Stimulated activated CD8-positive, alpha-beta memory T cell treated with anti-CD3 and anti-CD28 coated beads, Interleukin-15, amount 100 ng/mL, for 48 hours (primary cell): Measurements from ENCODE around the gene SERPINA9.
"Not testable (repeated sequence)": the region's sequence is repeated elsewhere in the genome, so short reads cannot be mapped to it uniquely, and the experiment has no call there.

Experiments
- DNase-seq, 2 donors: peaks; one replicate each; pipeline ENCODE4 v3.0.0-alpha.2; 2020; ENCODE audit warnings: low read depth in 2 of 2

Gene SERPINA9

GRCh38 chr14:94485944-94486841 is 10.2 kb upstream of the SERPINA9 start:
- DNase-seq, result peak; percentile 2 to 8

GRCh38 chr14:94484481-94484880 is 8.5 kb upstream of the SERPINA9 start:
- no peak for DNase-seq

DNA sequence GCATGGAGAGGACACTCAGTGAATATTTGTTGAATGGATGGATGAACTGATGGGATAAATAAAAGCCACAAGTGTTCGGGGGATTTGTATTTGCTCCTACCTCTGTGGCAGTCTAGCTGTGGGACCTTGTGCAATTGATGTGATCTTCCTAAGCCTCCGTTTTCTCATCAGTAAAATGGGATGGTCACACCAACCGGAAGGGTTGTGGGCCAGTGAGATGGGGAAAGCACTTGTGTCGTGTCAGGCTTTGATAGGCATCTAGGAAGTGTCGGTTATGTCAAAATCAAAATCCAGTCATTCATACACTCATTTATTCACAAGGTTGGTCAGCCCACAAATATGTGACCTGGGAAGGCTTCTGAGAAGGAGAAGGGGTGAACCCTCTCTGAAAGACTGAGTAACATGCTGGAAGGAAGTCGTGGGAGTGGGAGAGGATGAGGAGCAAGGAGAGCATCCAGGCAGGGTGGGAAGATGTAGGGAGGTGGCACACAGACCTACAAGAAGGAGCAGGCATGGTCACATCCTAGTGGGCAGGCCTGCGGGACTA is 7.8 kb upstream of the SERPINA9 start:
- no peak for DNase-seq

DNA sequence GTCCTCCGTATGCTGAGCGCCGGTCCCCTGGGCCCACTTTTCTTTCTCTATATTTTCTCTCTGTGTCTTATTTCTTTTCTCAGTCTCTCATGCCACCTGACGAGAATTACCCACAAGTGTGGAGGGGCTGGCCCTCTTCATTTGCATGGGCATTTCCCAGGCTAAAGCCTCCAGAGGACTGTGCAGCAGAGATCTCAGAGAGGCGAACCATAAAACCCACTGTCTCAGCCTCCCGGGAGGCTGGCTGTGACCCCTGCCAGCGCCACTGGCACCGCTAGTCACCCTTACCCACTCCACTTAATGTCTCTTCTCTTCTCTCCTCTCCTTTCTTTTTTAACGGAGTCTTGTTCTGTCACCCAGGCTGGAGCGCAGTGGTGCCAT is 7.1 kb upstream of the SERPINA9 start:
- no peak for DNase-seq

- DNase-seq, result not testable (repeated sequence)
Measured at GRCh38 chr14:94482132-94483070, 6.4 kb upstream of the SERPINA9 start.

DNA sequence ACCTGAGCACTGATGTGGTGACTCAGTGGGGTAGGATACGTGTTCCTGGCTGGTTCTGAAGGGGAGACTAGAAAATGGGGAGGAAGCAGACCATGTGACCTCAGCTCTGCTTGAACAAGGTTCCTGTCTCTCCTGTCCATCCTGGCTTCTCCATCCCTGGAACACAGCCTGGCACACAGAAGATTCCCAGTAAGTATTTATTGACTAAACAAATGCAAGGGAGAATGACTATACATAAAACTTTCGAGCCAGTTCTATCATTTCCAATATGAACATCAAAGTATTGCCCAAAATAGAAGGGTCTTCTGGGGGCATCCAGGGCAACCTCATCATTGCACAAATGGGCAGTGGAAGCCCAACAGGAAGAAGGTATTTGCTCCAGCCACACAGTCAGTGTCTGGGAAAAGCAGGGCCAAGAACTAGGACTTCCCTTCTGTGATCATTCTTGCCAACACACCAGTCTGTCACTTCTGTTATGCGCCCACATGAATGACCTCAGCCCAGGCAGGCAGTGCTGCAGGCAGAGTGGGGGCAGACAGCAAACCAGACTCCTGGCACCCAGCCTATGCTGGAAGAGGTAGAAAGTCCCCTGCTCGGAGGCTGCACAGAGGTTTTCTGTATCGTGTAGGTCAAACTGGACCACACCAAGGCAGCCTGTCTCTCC is 5.6 kb upstream of the SERPINA9 start:
- DNase-seq, result no peak

DNA sequence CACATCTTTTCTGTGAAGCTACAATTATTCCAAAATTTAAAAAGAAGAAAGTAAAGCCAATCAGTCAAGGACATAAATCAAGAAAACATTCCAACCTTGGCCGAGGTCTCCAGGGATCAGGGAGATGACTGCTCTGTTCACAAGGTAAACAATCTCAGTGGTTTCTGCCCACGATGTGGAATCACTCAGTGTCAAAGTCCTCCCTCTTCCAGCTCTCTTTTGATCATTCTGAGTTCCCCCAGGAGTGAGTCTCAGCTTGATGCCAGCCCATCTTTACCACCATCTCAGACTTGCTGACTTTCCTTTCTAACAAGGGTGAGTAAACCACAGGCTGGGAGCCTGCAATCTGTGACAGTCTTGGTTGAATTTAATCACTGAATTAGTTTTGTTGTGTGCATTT is 4.8 kb upstream of the SERPINA9 start:
- DNase-seq, result no peak

GRCh38 chr14:94478420-94478819 is 2.4 kb upstream of the SERPINA9 start:
- DNase-seq, result no peak

DNA sequence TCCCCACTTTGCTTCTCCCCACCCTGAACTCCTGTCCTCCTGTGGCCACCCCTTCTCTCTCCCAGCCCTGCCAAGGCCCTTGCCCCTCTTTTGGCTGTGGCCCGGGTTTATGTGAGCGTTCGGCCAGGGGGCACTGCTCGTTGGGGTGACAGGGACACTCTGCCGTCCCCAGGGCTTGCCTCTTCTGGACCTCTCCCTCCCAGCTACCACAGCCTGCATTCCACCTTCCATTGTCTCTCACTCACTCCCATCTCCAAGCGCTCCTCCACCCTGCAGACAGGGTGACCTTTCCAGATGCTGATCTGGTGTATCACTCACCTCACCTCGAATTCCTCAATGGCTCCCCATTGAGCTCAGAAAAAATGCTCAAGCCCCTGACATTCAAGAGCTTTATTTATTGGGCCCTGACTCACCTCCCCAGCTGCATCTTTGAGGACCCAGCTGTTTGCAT is 1.4 kb downstream of the SERPINA9 start:
- no peak for DNase-seq

DNA sequence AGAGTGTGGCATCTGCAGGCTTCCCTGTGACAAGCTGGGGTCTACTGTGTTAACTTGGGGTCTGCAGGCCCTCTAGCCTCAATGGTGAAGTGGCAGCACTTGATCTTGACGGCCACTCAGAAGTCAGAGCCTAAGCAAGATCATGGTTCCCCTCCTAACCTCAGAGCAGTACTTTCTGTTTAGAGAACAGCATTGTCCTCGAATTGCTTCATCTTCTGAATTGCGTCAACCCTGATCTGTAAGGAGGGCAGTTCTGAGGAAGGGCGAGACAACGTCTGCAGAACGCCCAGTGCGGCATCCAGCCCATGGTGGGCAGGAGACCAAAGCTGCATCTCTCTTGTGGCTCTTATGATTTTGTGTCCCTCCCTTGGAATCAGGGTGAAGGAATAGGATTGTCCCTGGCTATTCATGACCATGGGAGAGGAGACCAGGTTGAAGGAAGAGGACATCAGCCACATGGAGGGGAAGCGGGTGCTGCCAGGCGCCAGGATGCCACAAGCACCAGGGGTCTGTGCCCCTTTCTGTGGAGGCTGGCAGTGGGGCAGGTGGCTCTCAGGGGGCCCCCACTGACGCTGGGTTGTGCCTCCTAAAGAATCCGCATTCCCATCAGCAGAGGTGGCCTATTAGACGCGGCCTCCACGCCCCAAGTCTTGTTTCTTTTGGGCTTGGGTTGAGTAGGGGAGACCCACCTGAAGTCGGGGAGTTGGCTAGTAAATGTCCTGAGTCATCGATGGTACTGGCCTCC is 2.2 kb downstream of the SERPINA9 start:
- no peak for DNase-seq

DNA sequence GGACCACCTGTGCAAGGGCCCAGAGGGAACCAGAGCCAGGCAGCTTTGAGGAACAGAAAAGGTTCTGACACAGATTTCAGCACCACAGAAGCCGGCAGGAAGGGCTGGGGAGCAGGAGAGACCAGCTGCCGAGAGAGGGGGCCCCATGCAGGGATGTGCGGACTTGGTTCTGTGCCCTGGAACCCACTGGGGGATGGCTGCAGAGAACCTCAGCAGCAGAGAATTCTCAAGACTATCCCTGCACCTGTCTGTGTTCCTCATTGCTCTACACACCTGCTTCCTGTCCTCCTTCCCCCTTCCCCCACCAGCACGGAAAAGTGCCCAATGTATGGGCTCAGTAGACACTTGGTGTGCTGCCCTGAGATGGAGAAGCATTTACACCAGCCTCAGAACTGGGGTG is 3.2 kb downstream of the SERPINA9 start:
- no peak for DNase-seq

DNA sequence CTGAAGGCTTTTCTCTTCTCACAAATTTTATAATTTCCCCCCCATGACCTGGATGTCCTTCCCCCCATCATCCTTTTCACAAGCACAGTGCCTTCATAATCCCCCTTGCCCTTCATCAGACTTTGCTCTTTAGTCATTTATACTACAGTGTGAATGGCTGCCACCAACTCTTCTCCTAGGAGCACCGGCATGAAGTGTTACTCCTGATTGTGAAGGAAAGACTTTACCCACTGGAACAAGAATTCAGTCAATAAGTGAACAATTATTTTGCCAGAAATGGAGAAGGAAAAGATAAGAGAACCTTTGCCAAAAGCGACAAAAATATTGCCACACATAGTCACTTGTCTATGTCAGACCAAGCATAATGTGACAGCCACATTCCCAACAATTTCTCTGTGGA is 5.0 kb downstream of the SERPINA9 start:
- DNase-seq, result no peak

GRCh38 chr14:94470311-94470710 is 5.7 kb downstream of the SERPINA9 start:
- no peak for DNase-seq

GRCh38 chr14:94469261-94469660 is 6.7 kb downstream of the SERPINA9 start:
- DNase-seq, result no peak

DNA sequence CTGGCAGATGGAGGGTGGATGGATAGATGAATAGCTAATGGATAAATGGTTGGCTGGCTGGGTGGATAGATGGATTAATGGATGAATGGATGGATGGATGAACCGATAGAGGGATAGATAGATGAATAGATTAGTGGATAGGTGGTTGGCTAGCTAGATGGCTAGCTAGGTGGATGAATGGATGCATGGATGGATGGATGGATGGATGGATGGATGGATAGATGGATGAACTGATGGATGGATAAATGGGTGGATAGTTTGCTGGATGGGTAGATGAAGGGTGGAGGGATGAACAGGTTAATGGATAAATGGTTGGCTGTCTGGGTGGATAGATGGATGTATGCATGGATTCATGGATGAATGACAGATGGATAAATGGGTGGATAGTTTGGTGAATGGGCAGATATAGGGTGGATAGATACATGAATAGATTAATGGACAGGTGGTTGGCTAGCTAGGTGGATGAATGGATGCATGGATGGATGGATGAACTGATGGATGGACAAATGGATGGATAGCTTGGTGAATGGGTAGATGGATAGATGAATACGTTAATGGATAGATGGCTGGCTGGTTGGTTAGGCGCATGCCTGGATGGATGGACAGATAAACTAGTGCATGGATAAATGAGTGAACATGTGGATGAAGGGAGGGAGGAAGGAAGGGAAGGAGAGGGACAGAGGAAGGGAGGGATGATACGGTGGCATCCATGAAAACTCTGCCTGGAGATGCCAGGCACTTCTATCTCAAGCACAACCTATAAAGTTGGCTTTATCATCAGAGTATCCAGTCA is 8.1 kb downstream of the SERPINA9 start:
- no peak for DNase-seq

- DNase-seq, result no peak
Measured at GRCh38 chr14:94466706-94467370, 9.2 kb downstream of the SERPINA9 start.

DNA sequence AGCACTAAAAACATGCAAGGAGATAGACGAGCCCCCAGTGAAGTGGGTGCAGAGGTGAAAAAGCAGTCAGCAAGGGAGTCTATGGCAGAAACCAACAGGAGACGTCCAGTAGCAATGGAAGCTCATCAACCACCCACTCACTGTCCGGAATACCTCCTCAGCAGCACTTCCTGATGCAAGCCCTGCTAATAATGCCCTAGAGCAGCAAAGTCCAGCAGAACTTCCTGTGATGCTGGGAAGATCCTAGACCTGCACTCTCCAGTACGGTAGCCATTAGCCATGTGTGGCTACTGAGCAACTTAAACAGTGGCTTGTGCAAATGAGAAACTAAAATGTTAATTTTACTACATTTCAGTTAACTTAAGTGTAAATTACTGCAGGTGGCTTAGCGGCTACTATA is 11.0 kb downstream of the SERPINA9 start:
- DNase-seq, result no peak

DNA sequence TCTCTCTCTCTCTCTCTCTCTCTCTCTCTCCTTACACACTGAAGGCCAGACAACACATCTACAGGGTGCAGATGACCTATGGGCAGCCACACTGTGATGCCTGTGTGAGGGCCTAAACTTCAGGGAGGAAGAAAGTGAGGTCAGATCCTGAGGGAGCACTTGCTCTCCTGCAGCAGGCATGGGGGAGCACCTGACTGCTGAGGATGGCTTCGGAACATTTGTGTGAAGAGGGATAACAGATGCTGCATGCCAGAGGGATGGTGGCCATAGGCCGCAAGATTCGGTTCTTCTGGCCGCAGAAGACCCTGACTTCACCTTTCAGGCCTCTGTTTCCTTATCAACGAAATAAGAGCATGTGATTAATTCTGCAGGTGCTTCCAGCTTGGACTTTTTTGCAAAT is 11.7 kb downstream of the SERPINA9 start:
- DNase-seq, result no peak

DNA sequence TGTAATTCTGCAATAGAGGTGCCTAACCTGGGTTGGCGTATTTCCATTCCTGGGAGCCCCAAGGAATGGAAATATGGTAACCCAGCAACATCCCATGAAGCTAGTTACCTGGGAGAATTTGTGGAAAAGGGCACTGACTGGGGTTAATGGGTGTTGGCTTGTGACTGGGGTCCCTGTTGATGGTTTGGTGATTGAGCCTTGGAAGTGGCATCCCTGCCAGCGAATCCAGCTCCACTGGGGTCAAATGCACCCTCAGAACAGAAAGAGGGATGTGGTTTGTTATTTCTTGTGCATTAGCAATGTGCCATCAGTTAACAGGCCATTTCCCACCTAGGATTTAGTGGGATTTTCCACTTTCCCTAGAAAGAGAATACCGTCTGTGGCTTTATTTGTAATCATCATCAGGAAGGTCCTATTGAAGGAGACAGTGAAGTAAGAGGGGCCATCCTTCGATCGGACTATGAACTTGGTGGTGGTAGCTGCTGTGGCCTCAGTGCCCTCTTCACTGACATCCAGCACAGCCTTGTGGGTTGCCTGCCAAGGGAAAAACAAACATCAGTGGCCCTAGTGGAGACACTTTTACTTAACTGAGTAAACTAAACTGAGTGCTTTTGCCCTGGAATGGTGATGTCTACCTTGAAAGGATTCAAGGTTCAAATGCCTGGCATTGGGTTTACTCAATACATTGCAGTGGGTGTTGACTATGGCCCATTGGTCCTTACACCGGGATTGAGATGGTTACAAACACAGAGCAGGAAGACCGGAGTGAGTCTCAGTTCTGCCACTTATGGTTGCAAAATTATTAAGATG is 13.0 kb downstream of the SERPINA9 start:
- no peak for DNase-seq
